ENCODE data around the gene CGN. TPM values are rescaled to one million over a fixed set of nuclear protein-coding genes. Genes with fewer than 3 reads are reported as not detected.

Gene CGN
- total and polyA plus RNA-seq, 2 donors (not counting 3 experiments of a cell fraction or from before 2014, with no cell fraction given) = 0.32 to 0.73 TPM

GRCh38 chr1:151478923-151479322 lies 32.3 kb upstream of the CGN start:
- no peak overlapping the region for H3K4me2 ChIP-seq (ENCODE audit: insufficient read depth, low read length)
- H4K20me1 ChIP-seq (replicated peaks; ENCODE audit: control insufficient read depth, extremely low read depth, insufficient read depth, low read length) = no peaks in the 10 kb centered on the region
- dilution Hi-C loops (cut with MboI; ENCODE audit: extremely low pct_ligation_motif_present, low sequenced_read_pairs) = no loop called here
- H3K9me3 ChIP-seq (replicated peaks; ENCODE audit: control insufficient read depth, insufficient read depth, low read length) = no peaks in the 10 kb centered on the region
- no peak for FAIRE-seq
- no TSS peak for BruUV-seq (replicated peaks)
- ChIA-PET POLR2A (no interaction called here), CTCF (interaction anchor here (0.7 to 1.9 kb wide), 5 partner anchors 10 to 56 kb away, joined by 3 to 6 read pairs (median 3); no protein-coding TSS in a partner anchor)
- no peaks in the 10 kb centered on the region for H3K36me3 ChIP-seq (ENCODE audit: control insufficient read depth in 2 of 2, extremely low read depth in 1 of 2, insufficient read depth in 2 of 2, low read length in 2 of 2)
- no peak overlapping the region for H2AFZ ChIP-seq (ENCODE audit: low read depth, low read length)
- H3K27ac ChIP-seq (ENCODE audit: insufficient read depth, low read depth, low read length) = no peak overlapping the region
- H3K79me2 ChIP-seq (ENCODE audit: control insufficient read depth, insufficient read depth, low read length) = no peaks in the 10 kb centered on the region
- no peak overlapping the region for H3K4me3 ChIP-seq (replicated peaks in 1 of 3; ENCODE audit: insufficient read depth in 1 of 3, low read depth in 1 of 3, low read length in 3 of 3)
- H3K9ac ChIP-seq (replicated peaks; ENCODE audit: extremely low read depth, insufficient read depth, low read length) = no peak overlapping the region
- DNase-seq (ENCODE audit: low read depth, low spot score) = no peak
- TF ChIP-seq EZH2 (IDR thresholded peaks at IDR 0.05; ENCODE audit: borderline replicate concordance, low read depth, low read length, severe bottlenecking) (no peak), POLR2AphosphoS5 (IDR thresholded peaks at IDR 0.05; ENCODE audit: insufficient read depth, low read depth, low read length) (no peak), MYC (IDR thresholded peaks at IDR 0.05; ENCODE audit: low read depth, low read length) (no peak), FOS (IDR thresholded peaks at IDR 0.05; ENCODE audit: borderline replicate concordance, insufficient read depth, low read length) (no peak), MAX (IDR thresholded peaks at IDR 0.05; ENCODE audit: insufficient read depth, insufficient read length) (no peak), POLR2A (IDR thresholded peaks at IDR 0.05; ENCODE audit: low read depth, low read length) (no peak), GATA2 (IDR thresholded peaks at IDR 0.05; ENCODE audit: insufficient read depth, insufficient read length, low read depth, low read length) (no peak), CTCF (IDR thresholded peaks at IDR 0.05; ENCODE audit: extremely low read depth in 1 of 2, insufficient read depth in 1 of 2, low read depth in 1 of 2, low read length in 2 of 2) (no peak), JUN (IDR thresholded peaks at IDR 0.05; ENCODE audit: borderline replicate concordance, insufficient read depth, insufficient read length, low read depth) (no peak)
- no peaks in the 10 kb centered on the region for H3K27me3 ChIP-seq (ENCODE audit: control insufficient read depth in 2 of 2, insufficient read depth in 2 of 2, low read length in 2 of 2)
- no peaks in the 10 kb centered on the region for H3K4me1 ChIP-seq (ENCODE audit: control insufficient read depth, extremely low read depth, insufficient read depth, low read length)
- no peaks in the 10 kb centered on the region for H3K9me1 ChIP-seq (replicated peaks; ENCODE audit: control insufficient read depth, extremely low read depth, insufficient read depth, low read length)
- intact Hi-C loops (cut with micrococcal nuclease) = no loop called here
